ENCODE results near the gene SYT8.

GRCh38 chr11:1827095-1827813 lies 7.5 kb upstream of the SYT8 start:
- TF ChIP-seq, protein P1, sequence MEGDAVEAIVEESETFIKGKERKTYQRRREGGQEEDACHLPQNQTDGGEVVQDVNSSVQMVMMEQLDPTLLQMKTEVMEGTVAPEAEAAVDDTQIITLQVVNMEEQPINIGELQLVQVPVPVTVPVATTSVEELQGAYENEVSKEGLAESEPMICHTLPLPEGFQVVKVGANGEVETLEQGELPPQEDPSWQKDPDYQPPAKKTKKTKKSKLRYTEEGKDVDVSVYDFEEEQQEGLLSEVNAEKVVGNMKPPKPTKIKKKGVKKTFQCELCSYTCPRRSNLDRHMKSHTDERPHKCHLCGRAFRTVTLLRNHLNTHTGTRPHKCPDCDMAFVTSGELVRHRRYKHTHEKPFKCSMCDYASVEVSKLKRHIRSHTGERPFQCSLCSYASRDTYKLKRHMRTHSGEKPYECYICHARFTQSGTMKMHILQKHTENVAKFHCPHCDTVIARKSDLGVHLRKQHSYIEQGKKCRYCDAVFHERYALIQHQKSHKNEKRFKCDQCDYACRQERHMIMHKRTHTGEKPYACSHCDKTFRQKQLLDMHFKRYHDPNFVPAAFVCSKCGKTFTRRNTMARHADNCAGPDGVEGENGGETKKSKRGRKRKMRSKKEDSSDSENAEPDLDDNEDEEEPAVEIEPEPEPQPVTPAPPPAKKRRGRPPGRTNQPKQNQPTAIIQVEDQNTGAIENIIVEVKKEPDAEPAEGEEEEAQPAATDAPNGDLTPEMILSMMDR (IDR thresholded peaks at IDR 0.05) = no peak
- TF ChIP-seq POLR2A (IDR thresholded peaks at IDR 0.05) = no peak
